Type B pancreatic cell (in vitro differentiated cells): ENCODE measurements around the gene GRAMD1B. TPM values are rescaled to one million over a fixed set of nuclear protein-coding genes. Genes with fewer than 3 reads are reported as not detected.

Experiments used
- DNase-seq: peaks from one replicate; pipeline ENCODE4 v3.0.0; 2021; ENCODE audit warnings: mixed read lengths; ENCODE audit not compliant: unreplicated experiment; ENCODE audit errors: extremely low spot score
- H3K27ac Mint-ChIP-seq: 2 replicates; pipeline ENCODE4 v1.8.0; 2021; ENCODE audit warnings: mild to moderate bottlenecking, mixed read lengths
- H3K27me3 Mint-ChIP-seq: 2 replicates; pipeline ENCODE4 v1.8.0; 2021; ENCODE audit warnings: mixed read lengths
- H3K36me3 Mint-ChIP-seq: 2 replicates; pipeline ENCODE4 v1.8.0; 2021; ENCODE audit warnings: mixed read lengths
- H3K4me1 Mint-ChIP-seq: one replicate; pipeline ENCODE4 v1.8.0; 2021; ENCODE audit warnings: mixed read lengths; ENCODE audit not compliant: unreplicated experiment
- H3K4me3 Mint-ChIP-seq: 2 replicates; pipeline ENCODE4 v1.8.0; 2021; ENCODE audit warnings: mild to moderate bottlenecking, mixed read lengths
- H3K9me3 Mint-ChIP-seq: 2 replicates; pipeline ENCODE4 v1.8.0; 2021; ENCODE audit warnings: mixed read lengths
- total RNA-seq: library from RNA; stranded (reverse); gene quantifications from 2 replicates; pipeline ENCODE4 v1.2.1, GENCODE V29; 2021; ENCODE audit warnings: low replicate concordance
- TF ChIP-seq, protein P1 (sequence below): fragments of 200-600 bp; sonication (generic); conservative IDR thresholded peaks from 2 replicates; pipeline ENCODE4 v1.5.0; 2021; ENCODE audit warnings: antibody characterized with exemption, mild to moderate bottlenecking

The GRAMD1B gene
- total RNA-seq, 1 donor from 2014 or later: 15.2 TPM

DNA sequence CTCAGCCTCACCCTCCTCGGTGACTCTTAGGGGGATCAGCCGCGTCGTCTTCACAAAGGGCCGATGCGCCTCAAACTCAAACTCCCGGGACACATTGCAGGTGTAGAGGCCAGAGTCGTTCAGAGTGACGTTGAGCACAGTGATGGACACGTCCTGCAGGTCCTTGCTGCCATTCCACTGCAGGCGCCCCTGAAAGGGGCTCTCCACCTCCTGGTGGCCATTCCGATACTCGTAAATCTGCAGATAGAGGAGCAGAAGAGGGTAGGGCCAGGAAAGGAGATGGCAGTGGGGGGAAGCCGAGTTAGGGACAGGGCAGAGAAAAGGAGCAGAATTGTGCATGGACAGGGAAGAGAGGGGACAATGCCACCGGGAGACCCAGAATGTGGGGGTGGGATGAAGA lies 212.4 kb downstream of the GRAMD1B start:
- Mint-ChIP-seq H3K36me3 (no peaks in the 10 kb centered on the region), H3K27me3 (peaks cover 34% of the 10 kb centered on the region), H3K27ac (no peak overlapping the region), H3K4me1 (peaks cover 3% of the 10 kb centered on the region), H3K9me3 (no peaks in the 10 kb centered on the region), H3K4me3 (no peak overlapping the region)
- DNase-seq: no peak
- TF ChIP-seq, protein P1, sequence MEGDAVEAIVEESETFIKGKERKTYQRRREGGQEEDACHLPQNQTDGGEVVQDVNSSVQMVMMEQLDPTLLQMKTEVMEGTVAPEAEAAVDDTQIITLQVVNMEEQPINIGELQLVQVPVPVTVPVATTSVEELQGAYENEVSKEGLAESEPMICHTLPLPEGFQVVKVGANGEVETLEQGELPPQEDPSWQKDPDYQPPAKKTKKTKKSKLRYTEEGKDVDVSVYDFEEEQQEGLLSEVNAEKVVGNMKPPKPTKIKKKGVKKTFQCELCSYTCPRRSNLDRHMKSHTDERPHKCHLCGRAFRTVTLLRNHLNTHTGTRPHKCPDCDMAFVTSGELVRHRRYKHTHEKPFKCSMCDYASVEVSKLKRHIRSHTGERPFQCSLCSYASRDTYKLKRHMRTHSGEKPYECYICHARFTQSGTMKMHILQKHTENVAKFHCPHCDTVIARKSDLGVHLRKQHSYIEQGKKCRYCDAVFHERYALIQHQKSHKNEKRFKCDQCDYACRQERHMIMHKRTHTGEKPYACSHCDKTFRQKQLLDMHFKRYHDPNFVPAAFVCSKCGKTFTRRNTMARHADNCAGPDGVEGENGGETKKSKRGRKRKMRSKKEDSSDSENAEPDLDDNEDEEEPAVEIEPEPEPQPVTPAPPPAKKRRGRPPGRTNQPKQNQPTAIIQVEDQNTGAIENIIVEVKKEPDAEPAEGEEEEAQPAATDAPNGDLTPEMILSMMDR: no peak

DNA sequence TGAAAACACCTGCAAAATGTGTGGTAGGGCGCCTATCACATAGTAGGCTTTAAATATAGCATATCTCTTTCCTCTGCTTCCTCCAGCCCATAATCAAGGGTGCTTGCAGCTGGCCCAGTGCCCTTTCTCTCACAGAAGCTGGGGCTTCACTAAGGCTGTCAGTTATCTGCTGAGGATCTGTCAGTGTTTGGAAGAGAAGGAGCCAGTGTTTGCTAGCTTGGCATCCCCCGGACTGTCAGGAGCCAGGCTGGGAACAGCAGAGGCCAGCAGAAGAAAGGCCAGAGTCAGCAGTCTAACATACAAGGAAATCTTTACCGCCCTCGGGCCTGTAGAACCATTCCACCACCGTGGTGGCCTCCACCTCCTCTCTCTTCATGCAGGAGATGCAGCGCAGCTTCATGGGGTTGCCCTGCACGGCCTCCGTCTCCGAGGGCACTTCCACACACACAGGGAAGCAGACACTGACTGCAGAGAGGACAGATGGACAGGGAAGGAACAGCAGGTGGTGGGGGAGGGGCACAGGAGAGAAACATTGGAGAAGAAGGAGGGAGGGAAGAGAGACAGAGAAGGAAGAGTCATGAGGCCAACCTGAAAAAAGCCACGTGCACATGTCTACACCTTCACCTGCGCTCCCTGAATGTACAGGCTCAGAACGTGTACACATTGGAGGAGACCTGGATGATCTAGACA lies 215.4 kb downstream of the GRAMD1B start:
- H3K27me3 Mint-ChIP-seq: peaks cover 32% of the 10 kb centered on the region
- no peak for DNase-seq
- H3K9me3 Mint-ChIP-seq: no peaks in the 10 kb centered on the region
- no peaks in the 10 kb centered on the region for H3K36me3 Mint-ChIP-seq
- TF ChIP-seq, protein P1: no peak
- H3K4me3 Mint-ChIP-seq: no peak overlapping the region
- H3K27ac Mint-ChIP-seq: no peak overlapping the region
- peaks cover 3% of the 10 kb centered on the region for H3K4me1 Mint-ChIP-seq

DNA sequence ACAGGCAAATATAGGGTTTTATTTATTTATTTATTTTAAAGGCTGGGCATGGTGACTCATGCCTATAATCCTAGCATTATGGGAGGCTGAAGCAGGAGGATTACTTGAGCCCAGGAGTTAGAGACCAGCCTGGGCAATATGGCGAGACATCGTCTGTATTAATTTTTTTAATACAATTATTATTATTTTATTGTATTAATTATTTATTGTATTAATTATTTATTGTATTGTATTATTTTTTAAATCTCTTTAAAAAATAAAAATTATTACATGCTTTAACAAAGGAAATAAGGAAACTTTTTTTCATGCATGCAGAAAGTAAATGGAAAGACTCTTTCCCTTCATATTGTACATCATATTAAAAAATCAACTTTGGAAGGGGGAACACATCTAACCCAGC lies 220.8 kb downstream of the GRAMD1B start:
- TF ChIP-seq, protein P1: no peak

DNA sequence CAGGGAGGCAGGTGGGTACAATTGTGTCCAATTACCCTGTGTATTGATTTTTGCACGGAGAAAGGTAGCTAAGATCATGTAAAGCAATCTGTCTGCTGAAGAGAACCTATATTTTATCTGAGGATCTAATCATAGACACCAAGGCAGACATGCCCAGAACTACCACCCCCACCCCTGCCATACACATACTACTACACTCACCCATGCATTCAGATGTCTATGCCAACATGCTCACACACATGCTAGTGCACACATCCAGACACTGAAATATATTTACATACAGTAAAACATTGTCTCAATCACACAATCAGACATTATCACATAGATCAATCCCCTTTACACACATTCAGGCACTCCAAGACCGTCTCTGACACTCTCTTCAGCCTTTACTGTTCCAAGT lies 222.5 kb downstream of the GRAMD1B start:
- Mint-ChIP-seq H3K27me3 (peaks cover 53% of the 10 kb centered on the region), H3K9me3 (no peaks in the 10 kb centered on the region), H3K4me1 (peaks cover 7% of the 10 kb centered on the region), H3K4me3 (peak overlapping the region; percentile 44), H3K27ac (no peak overlapping the region), H3K36me3 (no peaks in the 10 kb centered on the region)
- TF ChIP-seq, protein P1: no peak
- no peak for DNase-seq

More for the DNA sequence above, 220.8 kb downstream of the GRAMD1B start:
- Mint-ChIP-seq H3K4me3 (no peak overlapping the region), H3K9me3 (no peaks in the 10 kb centered on the region), H3K36me3 (no peaks in the 10 kb centered on the region), H3K27me3 (peaks cover 58% of the 10 kb centered on the region), H3K27ac (no peak overlapping the region), H3K4me1 (peaks cover 7% of the 10 kb centered on the region)
- DNase-seq: no peak

DNA sequence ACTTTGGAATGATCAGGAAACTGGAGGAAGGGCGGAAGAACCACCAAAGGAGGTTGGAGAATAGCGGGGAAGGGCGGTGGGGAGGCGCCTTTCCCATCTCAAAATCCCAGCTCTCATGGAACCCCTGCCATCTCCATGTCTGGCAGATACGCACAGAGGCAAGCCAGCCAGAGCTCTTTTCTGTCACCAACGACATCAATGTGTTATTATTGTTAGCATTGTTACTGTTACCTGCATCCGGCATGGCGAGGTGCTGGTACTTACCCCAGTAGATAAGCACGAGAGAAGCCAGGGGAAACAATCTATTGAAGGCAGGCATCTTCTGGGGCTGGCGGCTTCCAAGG lies 223.4 kb downstream of the GRAMD1B start:
- DNase-seq: no peak
- peaks cover 62% of the 10 kb centered on the region for H3K27me3 Mint-ChIP-seq
- peak overlapping the region; percentile 83 for H3K4me3 Mint-ChIP-seq
- no peaks in the 10 kb centered on the region for H3K9me3 Mint-ChIP-seq
- peak overlapping the region; percentile 53 for H3K27ac Mint-ChIP-seq
- no peaks in the 10 kb centered on the region for H3K36me3 Mint-ChIP-seq
- TF ChIP-seq, protein P1: no peak
- H3K4me1 Mint-ChIP-seq: peaks cover 7% of the 10 kb centered on the region
